Measurements from ENCODE around the gene PTH1R.

The PTH1R gene

DNA sequence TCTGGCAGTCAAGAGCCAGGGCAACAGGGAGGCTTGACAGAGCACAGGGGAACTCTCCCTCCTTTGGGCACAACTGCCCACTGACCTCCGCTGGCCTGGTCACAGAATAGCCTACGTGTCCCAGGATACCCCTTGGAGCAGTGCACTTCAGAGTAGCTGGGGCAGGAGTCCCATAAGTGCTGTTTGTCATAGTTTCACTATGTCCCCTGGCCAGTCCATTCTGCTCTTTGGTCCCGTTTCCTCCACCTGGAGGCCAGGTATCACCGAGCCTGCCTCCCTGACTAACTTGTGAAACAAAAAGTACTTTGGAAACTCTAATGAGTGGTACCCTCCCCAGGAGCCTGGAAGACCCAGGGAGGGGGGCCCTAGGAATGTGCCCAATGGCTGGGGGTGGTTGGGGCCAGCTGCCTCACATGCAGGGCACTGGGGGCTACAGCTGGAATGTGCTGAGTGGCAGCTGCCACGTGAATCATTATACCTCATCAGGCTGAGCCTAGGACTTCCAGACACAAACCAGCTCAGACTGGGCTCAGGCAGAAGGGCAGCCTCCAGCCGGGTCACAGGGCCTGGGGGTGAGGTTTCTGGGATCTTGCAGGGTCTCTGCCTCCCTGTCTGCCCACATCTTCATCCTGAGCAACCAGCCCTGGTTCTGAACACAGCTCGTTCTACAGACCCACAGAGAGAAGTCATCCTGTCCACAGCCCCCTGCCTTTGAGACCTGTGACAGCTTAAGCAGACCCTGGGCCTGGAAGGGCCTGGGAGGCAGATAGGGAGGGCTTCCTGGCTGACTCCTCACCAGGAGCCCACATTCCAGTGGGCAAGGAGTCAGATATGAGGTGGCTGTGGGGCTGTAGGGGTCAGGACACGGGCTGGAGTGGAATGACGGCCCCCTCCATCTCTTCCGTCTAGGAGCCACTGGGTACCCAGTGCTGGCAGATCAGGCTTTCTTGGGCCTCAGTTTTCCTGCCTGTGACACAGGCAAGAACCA lies 914 bp upstream of the PTH1R start:
- TF ChIP-seq, protein P1, sequence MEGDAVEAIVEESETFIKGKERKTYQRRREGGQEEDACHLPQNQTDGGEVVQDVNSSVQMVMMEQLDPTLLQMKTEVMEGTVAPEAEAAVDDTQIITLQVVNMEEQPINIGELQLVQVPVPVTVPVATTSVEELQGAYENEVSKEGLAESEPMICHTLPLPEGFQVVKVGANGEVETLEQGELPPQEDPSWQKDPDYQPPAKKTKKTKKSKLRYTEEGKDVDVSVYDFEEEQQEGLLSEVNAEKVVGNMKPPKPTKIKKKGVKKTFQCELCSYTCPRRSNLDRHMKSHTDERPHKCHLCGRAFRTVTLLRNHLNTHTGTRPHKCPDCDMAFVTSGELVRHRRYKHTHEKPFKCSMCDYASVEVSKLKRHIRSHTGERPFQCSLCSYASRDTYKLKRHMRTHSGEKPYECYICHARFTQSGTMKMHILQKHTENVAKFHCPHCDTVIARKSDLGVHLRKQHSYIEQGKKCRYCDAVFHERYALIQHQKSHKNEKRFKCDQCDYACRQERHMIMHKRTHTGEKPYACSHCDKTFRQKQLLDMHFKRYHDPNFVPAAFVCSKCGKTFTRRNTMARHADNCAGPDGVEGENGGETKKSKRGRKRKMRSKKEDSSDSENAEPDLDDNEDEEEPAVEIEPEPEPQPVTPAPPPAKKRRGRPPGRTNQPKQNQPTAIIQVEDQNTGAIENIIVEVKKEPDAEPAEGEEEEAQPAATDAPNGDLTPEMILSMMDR (IDR thresholded peaks at IDR 0.05; ENCODE audit: control insufficient read depth, extremely low read depth, insufficient read depth), result no peak
- no peak for DNase-seq (ENCODE audit: low read depth)
- no peak overlapping the region for H3K4me3 ChIP-seq (ENCODE audit: low read depth, low read length)

DNA sequence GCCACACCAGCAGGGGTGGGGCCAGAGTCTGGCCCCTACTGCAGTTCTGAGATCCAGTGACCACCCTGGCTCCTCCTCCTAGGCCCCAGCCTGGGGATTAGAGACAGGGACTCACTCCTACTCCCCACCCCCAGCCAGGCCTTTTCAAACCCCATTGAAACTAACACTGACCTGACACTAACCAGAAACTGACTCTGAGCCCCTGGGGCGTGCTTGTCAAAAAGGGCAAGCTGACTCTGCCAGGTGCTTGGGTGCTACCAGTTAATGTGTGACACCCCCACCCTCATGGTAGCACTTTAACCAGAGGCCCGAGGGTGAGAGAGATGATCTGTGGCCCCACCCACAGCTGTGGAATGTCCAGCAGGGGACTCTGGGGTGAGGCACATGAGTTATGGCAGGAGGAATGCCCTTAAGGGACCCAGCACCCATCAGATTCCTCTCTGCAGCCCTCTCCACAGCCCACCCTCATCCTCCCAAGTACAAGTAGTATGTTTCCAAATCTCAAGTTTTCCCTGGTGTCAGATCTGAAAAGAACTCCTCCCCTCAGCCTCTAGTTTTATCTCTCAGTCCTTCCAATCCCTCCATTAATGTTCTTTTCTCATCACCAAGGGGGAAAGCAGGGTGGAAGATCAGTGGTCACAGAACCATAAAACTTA lies 1.4 kb downstream of the PTH1R start:
- H3K4me3 ChIP-seq (ENCODE audit: low read depth, low read length), result no peak overlapping the region
- TF ChIP-seq, protein P1 (IDR thresholded peaks at IDR 0.05; ENCODE audit: control insufficient read depth, extremely low read depth, insufficient read depth), result no peak
- no peak for DNase-seq (ENCODE audit: low read depth)

DNA sequence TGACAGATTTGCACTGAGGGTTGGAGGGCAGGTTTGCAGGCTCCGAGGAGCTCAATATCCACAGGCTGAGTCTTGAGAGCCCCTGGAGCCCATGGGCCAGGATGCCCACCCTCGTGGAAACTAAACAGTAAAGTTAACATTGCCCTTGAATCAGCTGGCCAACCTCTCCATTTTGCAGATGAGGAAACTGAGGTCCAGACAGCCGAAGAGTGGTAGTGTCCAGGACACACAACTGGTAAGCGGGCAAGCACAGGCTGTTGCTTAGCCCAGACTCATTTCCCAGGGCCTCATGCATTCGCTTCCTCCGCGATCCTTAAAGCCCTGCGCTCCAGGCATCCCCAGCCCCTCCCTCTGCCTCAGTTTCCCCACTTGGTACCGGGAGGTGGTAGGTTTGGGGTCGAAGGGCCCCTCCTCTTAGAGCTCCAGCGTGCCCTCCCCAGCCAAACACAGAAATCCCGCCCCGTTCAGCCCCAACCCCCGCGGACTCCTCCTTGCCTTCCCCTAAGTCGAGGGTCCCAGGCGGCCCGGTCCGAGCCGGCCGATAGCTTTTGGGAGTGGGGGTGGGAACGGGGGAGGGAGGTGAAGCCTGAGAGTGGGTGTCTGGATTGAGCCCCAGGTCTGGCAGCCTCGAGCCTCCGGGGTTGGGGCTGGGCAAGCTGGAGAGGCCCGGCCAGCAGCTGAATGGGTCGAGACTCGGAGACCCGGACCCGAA lies 3.5 kb downstream of the PTH1R start:
- no peak overlapping the region for H3K4me3 ChIP-seq (ENCODE audit: low read depth, low read length)
- TF ChIP-seq, protein P1 (IDR thresholded peaks at IDR 0.05; ENCODE audit: control insufficient read depth, extremely low read depth, insufficient read depth), result no peak
- DNase-seq (ENCODE audit: low read depth), result no peak

DNA sequence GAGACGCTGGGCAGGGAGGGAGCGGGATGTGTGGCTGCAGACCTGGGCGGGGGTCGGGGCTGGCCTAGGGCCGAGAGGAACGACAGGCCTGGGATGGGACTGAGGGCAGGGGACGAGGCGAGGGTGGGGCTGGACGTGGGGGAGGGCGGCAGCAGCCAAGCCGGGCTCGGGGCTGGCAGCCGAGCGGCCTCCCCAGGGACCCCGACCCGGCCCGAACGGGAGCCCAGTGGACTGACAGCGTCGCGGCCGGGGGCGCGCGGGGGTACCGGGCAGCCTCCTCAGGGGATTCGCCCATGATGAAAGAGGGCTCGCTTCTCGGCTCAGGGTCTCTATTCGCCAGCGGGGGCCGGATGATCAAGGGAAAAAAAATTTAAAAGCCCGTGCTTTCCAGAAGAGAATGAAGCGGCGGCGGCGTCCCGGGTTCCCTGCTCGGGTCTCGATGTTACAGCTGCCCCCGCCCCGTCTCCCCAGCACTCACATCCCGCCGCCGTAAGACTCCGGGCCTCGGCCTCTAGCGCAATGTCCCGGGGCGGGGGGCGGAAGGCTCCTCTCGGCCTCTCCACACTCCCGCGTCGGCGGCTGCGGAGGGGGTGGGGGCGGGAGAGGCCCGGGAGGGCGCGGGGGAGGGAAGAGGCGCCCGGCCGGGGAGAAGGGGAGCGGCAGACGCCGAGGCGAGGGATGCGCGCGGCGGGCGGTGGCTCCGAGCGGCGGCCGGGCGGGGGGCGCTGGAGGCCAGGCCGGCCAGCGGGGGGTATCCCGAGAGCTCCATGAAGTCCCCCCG lies 4.3 kb downstream of the PTH1R start:
- TF ChIP-seq, protein P1 (IDR thresholded peaks at IDR 0.05; ENCODE audit: control insufficient read depth, extremely low read depth, insufficient read depth), result no peak
- DNase-seq (ENCODE audit: low read depth), result no peak
- H3K4me3 ChIP-seq (ENCODE audit: low read depth, low read length), result no peak overlapping the region

DNA sequence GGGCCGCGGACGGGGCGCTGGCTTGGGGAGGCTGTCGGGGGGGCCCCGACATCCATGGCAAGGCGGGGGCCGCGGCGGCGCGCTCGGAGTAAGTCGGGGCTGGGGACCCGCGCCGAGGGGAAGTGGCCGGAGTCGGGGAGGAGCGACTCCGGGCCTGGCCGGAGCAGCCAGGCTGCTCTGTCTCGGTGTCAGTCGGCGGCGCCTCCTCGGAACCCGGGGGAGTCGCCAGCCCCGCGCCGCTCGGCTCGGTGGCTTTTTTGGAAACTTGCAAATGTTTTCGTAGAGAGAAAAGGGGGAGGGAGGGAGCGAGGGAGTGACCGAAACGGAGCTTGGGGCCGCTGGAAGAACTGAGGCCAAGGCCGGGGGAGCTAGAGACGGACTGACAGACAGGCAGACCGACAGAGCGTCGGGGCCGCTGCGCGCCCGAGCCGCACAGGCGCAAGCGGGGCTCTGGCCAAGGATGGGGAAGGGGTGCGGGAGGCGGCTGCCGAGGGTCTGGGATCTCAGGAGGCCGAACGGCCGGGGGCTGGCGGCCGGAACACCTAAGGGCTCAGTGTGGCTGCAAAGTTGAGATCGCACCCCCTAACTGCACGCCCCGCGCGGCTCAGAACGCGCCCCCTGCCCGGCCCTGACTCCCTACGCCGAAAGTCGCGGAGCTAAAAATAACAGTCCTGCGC lies 5.0 kb downstream of the PTH1R start:
- peak overlapping the region; percentile 31 for H3K4me3 ChIP-seq (ENCODE audit: low read depth, low read length)
- TF ChIP-seq, protein P1 (IDR thresholded peaks at IDR 0.05; ENCODE audit: control insufficient read depth, extremely low read depth, insufficient read depth), result no peak
- DNase-seq (ENCODE audit: low read depth), result no peak
